NB4 (cell line): ENCODE data around the gene TCOF1.

Experiments
- DNase-seq: peaks from one replicate; pipeline ENCODE4 v3.0.0; 2010; ENCODE audit warnings: low read depth
- H3K4me3 ChIP-seq: one replicate; pipeline ENCODE4 v1.5.1; 2011; ENCODE audit warnings: mild to moderate bottlenecking, low read depth, low read length, moderate library complexity
- MAX ChIP-seq: IDR thresholded peaks from 2 replicates; pipeline ENCODE4 v1.6.1; 2011; ENCODE audit warnings: low read depth, low read length
- MYC ChIP-seq: IDR thresholded peaks from 2 replicates; pipeline ENCODE4 v1.6.1; 2011; ENCODE audit warnings: low read depth, low read length
- POLR2A ChIP-seq: IDR thresholded peaks from 2 replicates; pipeline ENCODE4 v1.6.1; 2011; ENCODE audit warnings: mild to moderate bottlenecking; ENCODE audit not compliant: insufficient read length; ENCODE audit errors: extremely low read depth
- TF ChIP-seq, protein P1 (sequence below): IDR thresholded peaks from one replicate; pipeline ENCODE4 v1.5.1; 2012; ENCODE audit warnings: low read depth, low read length

Gene TCOF1

DNA sequence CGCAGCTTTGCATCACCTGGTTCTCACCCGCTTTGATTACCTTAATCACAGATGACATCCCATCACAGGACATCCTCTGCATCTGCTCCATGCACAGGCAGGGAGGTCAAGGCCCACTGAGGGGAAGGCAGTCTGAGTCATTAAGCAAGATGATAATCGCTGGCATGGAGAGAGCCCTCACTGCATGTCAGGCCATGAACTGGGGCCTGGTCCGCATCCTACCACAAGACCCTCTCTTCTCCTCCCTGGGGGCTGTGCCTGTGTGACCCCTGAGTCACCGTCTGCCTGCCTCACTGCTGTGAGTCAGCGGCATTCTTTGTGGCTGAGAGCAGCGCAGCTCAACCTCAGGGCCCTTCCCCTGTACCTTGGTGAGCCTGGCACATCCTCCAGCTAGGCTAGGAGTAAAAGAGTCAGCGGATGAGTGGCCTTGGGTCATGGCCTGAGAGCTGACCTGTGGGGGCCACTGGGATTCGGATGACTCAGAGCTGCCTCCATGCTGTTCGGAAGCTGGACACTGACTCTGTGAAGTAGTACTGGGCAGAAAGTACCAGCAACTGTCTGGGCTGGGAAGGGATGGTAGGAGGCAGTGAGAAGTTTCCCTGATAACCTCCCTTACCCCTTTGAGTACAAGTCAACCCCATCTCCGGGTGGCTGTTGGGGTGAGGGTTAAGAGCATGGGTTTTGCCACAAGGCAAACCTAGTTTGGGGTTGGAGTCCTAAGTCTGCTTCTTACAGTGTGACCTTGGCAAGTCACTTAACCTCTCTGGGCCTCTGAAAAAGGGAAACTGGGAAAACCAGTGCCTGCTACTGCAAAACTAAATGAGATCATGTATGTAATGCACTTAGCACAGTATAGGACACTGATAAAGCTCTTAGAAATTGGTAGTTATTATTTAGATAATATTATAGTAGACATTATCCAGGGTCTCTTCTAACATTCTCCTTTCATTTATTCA, 40.2 kb upstream of the TCOF1 start:
- TF ChIP-seq, protein P1, sequence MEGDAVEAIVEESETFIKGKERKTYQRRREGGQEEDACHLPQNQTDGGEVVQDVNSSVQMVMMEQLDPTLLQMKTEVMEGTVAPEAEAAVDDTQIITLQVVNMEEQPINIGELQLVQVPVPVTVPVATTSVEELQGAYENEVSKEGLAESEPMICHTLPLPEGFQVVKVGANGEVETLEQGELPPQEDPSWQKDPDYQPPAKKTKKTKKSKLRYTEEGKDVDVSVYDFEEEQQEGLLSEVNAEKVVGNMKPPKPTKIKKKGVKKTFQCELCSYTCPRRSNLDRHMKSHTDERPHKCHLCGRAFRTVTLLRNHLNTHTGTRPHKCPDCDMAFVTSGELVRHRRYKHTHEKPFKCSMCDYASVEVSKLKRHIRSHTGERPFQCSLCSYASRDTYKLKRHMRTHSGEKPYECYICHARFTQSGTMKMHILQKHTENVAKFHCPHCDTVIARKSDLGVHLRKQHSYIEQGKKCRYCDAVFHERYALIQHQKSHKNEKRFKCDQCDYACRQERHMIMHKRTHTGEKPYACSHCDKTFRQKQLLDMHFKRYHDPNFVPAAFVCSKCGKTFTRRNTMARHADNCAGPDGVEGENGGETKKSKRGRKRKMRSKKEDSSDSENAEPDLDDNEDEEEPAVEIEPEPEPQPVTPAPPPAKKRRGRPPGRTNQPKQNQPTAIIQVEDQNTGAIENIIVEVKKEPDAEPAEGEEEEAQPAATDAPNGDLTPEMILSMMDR = no peak
- TF ChIP-seq POLR2A (no peak), MYC (no peak), MAX (no peak)
- no peak overlapping the region for H3K4me3 ChIP-seq
- peak; percentile 75 for DNase-seq

DNA sequence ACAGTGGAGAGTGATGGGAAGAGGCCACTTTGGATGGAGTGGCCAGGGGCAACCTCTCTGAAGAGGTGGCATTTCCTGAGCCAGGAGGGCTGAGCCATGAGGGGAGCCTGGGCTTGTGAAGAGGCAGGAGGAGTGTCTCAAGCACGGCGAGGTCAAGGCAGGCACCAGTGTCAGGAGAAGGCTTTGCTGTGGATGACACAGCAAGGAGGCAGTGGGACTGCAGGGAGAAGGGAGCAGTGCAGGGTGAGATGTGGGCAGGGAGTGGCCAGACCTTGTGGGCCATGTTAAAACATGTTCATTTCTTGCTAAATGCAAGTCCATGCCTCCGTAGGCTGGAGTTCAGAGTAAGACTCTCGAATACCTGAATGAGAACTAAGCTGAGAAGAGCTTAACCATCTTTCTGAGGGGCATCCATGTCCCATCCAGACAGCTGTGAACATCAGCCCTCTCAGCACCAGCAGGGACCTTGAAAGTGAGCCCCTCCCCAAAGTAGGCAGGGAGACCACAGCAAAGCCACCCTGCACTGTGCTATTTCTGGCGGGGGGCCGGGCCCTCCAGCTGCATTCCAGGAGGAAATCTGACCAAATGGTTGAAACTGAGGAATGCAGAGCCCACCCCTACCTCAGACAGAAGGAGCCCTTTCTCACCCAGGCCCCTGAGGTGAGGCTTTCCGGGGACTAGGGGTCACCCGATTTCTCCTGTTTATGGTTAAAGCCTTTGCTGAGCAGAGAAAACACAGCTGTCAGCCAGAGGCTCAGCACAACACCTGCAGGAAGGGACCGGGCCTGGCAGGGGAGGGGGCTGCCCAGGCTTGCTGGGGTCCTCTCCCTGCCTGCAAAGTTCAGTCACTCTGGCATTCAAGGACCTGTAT, 38.6 kb upstream of the TCOF1 start:
- DNase-seq = no peak
- TF ChIP-seq, protein P1 = no peak
- no peak for TF ChIP-seq MAX
- TF ChIP-seq POLR2A = no peak
- TF ChIP-seq MYC = no peak
- H3K4me3 ChIP-seq = no peak overlapping the region

DNA sequence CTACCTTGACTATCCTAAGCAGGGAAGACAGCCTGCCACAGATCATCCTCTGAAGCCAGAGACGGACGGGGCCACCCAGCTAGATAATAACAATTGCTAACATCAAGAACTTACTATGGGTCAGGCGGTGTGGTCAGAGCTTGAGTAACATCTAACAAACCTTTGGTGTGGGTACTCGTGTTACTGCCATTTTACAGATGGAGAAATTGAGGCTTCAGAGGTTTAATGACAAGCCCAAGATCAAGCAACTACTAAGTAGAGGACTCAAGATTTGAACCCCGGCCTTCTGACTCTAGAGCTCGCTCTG, 38.1 kb upstream of the TCOF1 start:
- no peak overlapping the region for H3K4me3 ChIP-seq
- no peak for TF ChIP-seq POLR2A
- no peak for DNase-seq

- peak; percentile 28 for DNase-seq
- TF ChIP-seq, protein P1 = no peak
- TF ChIP-seq POLR2A (no peak), MAX (no peak), MYC (no peak)
- no peak overlapping the region for H3K4me3 ChIP-seq
Observed at GRCh38 chr5:150320044-150320613, 37.4 kb upstream of the TCOF1 start.

- H3K4me3 ChIP-seq = no peak overlapping the region
- DNase-seq = no peak
- TF ChIP-seq, protein P1 = no peak
- no peak for TF ChIP-seq MYC
- no peak for TF ChIP-seq POLR2A
- no peak for TF ChIP-seq MAX
Observed at GRCh38 chr5:150321211-150321610, 36.3 kb upstream of the TCOF1 start.

DNA sequence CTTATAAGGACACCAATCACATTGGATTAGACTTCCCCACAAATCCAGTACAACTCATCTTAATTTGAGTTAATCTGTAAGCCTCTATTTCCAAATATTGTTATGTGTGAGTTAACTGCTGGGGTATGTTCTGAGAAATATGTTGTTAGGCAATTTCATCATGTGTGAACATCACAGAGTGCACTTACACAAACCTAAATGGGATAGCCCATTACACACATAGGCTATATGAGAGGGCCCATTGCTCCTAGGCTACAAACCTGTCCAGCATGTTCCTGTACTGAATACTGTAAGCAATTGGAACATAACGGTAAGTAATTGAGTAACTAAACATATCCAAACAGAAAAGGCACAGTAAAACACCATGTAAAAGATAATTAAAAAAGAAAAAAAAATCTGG, 35.7 kb upstream of the TCOF1 start:
- TF ChIP-seq, protein P1 = no peak
- TF ChIP-seq MAX = no peak
- TF ChIP-seq POLR2A = no peak
- TF ChIP-seq MYC = no peak
- H3K4me3 ChIP-seq = no peak overlapping the region
- DNase-seq = no peak
